PC-3 (cell line): ENCODE results near the gene SLAMF8.

Experiments
- CTCF ChIP-seq: fragments of 300-600 bp; sonication (generic); conservative IDR thresholded peaks from 2 replicates; pipeline ENCODE4 v1.5.1; 2017; ENCODE audit warnings: antibody characterized with exemption, low read depth, mild to moderate bottlenecking, low read length
- EZH2phosphoT487 ChIP-seq: fragments of 300-600 bp; sonication (generic); IDR thresholded peaks from 2 replicates; pipeline ENCODE4 v1.6.1; 2018; ENCODE audit warnings: mild to moderate bottlenecking, antibody characterized with exemption, low read length, borderline replicate concordance

- TF ChIP-seq CTCF: no peak
- TF ChIP-seq EZH2phosphoT487: no peak
These were observed 35.2 kb upstream of the SLAMF8 start for GRCh38 chr1:159791461-159791860.
